T-helper 2 cell treated with Interferon-gamma antibody and Interleukin-4, amounts not matched to agents 5 μg/mL and 100 μg/mL, for 36 hours (primary cell): Measurements from ENCODE around the gene COL5A2.

Experiments used
- DNase-seq: peaks from one replicate; pipeline ENCODE4 v3.0.0; 2021; ENCODE audit warnings: low spot score
- H3K27ac Mint-ChIP-seq: one replicate; pipeline ENCODE4 v1.8.0; 2021; ENCODE audit warnings: mild to moderate bottlenecking, mixed read lengths
- H3K27me3 Mint-ChIP-seq: one replicate; pipeline ENCODE4 v1.8.0; 2021; ENCODE audit warnings: low read depth, mixed read lengths
- H3K36me3 Mint-ChIP-seq: one replicate; pipeline ENCODE4 v1.8.0; 2021; ENCODE audit warnings: low read depth, mixed read lengths
- H3K4me1 Mint-ChIP-seq: one replicate; pipeline ENCODE4 v1.8.0; 2021; ENCODE audit warnings: low read depth, mixed read lengths
- H3K4me3 Mint-ChIP-seq: one replicate; pipeline ENCODE4 v1.8.0; 2022; ENCODE audit warnings: mild to moderate bottlenecking, moderate library complexity, mixed read lengths
- H3K9me3 Mint-ChIP-seq: one replicate; pipeline ENCODE4 v1.8.0; 2021; ENCODE audit warnings: mixed read lengths

The COL5A2 gene

DNA sequence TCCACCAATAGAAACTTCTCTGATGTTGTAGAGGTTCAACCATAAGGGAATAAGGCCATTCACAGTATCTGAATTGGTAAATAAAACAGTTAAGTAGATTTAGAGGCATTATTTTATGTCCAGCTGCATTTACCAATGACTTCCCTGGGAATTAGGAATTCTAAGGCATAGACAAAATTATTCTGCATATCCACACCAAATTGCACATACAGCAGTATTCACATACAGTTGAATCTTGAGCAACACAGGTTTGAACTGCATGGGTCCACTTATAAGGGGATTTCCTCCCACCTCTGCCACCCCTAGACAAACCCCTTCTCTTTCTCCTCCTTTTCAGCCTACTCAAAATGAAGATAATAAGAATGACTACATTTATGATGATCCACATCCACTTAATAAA is 54.4 kb downstream of the COL5A2 start:
- no peaks in the 10 kb centered on the region for H3K4me1 Mint-ChIP-seq
- peaks cover 6% of the 10 kb centered on the region for H3K27me3 Mint-ChIP-seq
- H3K27ac Mint-ChIP-seq, result no peak overlapping the region
- no peak overlapping the region for H3K4me3 Mint-ChIP-seq
- no peaks in the 10 kb centered on the region for H3K36me3 Mint-ChIP-seq
- DNase-seq, result no peak
- no peaks in the 10 kb centered on the region for H3K9me3 Mint-ChIP-seq

DNA sequence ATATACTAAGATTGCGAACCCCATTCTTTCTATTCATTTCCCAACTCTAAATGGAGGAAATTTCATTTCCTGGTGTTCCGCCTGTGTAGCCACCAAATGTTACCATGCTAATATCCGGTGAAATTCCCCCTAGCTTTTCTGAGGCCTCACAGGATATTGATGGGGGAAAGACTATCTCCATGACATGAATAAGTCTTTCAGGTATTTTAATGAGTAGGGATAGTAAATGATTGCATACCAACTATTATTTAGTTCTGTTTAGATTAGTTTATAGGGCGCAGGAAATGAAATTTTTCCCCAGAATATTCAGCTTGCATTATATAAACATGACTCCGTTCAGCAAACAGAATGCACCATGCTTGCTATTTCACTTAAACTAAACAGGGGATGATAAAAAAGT is 55.4 kb downstream of the COL5A2 start:
- no peaks in the 10 kb centered on the region for H3K36me3 Mint-ChIP-seq
- peaks cover 6% of the 10 kb centered on the region for H3K27me3 Mint-ChIP-seq
- H3K9me3 Mint-ChIP-seq, result no peaks in the 10 kb centered on the region
- H3K4me3 Mint-ChIP-seq, result no peak overlapping the region
- no peaks in the 10 kb centered on the region for H3K4me1 Mint-ChIP-seq
- no peak overlapping the region for H3K27ac Mint-ChIP-seq
- no peak for DNase-seq

DNA sequence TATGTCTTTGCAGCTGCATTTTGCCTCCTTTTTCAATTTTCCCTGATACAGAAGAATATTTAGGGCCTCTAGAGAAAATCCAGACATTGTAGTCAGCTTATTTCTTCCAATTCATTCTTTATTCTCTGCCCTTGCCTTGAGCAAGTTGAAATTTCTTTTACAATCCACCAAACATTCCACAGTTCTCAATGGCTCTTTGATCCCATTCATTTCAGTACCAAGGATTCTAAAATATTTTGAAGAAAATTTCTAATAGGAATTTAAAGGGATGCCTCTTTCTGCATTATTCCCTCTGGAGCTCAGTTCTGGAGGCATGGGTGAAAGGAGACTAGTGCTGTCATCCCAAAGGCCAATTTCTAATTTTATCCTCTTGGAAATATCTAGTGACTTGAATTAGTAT is 61.2 kb downstream of the COL5A2 start:
- Mint-ChIP-seq H3K27me3 (no peaks in the 10 kb centered on the region), H3K9me3 (no peaks in the 10 kb centered on the region), H3K4me1 (no peaks in the 10 kb centered on the region), H3K36me3 (no peaks in the 10 kb centered on the region), H3K4me3 (no peak overlapping the region), H3K27ac (no peak overlapping the region)
- DNase-seq, result no peak

DNA sequence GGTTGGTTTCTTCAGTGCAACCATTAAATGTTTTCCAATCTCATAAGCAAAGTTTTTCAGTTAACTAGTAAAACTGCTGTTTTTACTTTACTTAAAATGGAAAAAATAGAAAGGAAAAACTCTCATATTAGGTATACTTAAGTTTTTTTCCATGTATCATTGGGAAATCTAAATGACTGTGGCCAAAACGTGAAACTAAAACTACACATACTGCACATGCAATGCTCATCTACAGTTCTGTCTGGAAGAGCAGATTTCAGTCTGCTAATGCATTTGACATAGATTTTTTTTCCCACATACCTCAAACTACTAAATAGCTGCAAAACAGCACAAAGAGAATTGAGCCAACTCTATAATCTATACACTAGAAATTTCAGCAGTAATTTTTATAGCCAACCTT is 62.6 kb downstream of the COL5A2 start:
- H3K27me3 Mint-ChIP-seq, result no peaks in the 10 kb centered on the region
- DNase-seq, result no peak
- no peaks in the 10 kb centered on the region for H3K9me3 Mint-ChIP-seq
- no peak overlapping the region for H3K4me3 Mint-ChIP-seq
- H3K36me3 Mint-ChIP-seq, result no peaks in the 10 kb centered on the region
- no peak overlapping the region for H3K27ac Mint-ChIP-seq
- H3K4me1 Mint-ChIP-seq, result no peaks in the 10 kb centered on the region

DNA sequence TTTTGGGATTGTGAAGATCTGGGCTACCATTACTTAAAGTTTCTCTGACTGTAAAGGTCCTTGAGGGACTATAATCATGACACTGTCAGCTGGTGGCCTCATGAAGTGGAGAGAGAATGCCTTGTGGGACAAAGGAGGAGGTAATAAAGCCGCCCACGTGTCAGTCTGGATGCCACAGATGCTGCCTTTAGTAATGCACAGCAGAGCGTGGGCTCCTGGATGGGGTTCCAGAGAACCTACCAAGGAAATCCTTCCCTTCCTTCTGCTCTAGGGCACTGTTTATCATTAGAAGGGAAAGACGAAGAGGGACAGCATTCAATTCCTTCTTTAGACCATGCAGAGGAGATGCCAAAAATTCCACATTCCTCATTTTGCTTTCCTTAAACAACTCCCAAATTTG is 63.5 kb downstream of the COL5A2 start:
- Mint-ChIP-seq H3K9me3 (no peaks in the 10 kb centered on the region), H3K4me3 (no peak overlapping the region), H3K4me1 (no peaks in the 10 kb centered on the region), H3K27me3 (no peaks in the 10 kb centered on the region), H3K36me3 (no peaks in the 10 kb centered on the region), H3K27ac (no peak overlapping the region)
- no peak for DNase-seq

DNA sequence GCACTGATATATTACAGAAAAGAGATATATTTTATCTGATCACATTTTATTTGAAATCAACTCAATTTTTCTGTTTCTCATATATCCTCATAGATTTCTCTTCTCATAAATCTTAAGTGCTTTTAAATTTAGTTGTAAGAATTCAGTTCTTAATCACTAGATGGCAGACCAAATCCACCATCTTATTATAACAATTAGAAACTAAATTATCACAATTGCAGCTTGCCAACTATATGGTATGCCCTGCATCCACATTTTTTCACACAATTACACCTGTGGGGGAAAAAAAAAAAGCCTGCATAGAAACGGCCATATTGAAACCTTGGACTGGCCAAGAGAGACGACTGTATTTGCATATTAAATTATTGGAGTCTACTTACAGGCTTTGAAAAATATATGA is 64.4 kb downstream of the COL5A2 start:
- H3K4me1 Mint-ChIP-seq, result no peaks in the 10 kb centered on the region
- H3K36me3 Mint-ChIP-seq, result no peaks in the 10 kb centered on the region
- no peaks in the 10 kb centered on the region for H3K9me3 Mint-ChIP-seq
- no peaks in the 10 kb centered on the region for H3K27me3 Mint-ChIP-seq
- no peak overlapping the region for H3K27ac Mint-ChIP-seq
- H3K4me3 Mint-ChIP-seq, result no peak overlapping the region
- DNase-seq, result no peak

DNA sequence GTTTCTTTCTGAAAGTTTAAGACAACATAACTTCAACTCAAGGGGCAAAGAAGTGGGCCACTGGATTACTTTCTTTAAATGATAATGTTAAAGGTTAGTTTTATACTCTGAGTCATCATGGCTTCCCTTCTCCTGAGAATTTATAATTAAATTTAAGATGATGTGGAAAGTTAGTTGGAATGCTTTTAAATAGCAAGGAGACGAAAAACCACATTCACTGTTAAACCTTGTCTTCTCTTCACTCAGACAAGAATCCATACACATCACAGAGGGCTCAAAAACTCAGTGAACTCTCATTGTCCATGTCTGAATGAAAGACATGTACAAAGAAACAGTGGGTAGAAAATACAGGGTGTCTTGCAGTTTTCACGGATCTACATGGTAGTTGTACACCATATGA is 65.6 kb downstream of the COL5A2 start:
- Mint-ChIP-seq H3K27me3 (no peaks in the 10 kb centered on the region), H3K9me3 (no peaks in the 10 kb centered on the region), H3K4me3 (no peak overlapping the region), H3K27ac (no peak overlapping the region), H3K36me3 (no peaks in the 10 kb centered on the region), H3K4me1 (no peaks in the 10 kb centered on the region)
- DNase-seq, result no peak

DNA sequence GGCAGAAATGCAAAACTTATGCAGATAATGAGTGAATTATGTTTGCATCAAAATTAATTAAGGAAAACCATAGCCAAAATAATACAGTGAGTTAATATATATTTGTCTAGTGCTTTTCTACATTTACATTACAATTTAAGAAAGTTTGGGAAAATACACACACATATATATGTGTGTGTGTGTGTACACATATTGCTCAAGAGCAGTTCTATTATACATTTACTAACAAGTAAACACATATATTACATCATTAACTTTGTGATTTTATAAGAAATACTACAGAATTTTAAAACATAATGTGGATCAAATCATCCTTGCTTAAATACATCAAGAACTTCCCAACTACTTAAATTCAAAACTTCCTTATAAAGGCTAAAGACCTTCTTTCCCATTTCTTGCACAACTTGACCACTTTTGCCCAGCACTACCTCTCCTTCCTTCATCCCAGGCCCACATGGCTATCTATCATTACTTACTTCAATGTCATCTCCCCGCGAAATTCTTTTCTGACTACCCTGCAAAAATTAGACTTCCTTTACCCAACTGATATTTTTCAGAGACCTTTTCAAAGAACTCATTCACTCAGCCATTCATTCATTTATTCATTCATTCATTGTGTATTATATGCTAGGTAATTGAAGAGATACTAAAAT is 68.4 kb downstream of the COL5A2 start:
- no peak overlapping the region for H3K27ac Mint-ChIP-seq
- H3K4me3 Mint-ChIP-seq, result no peak overlapping the region
- H3K4me1 Mint-ChIP-seq, result no peaks in the 10 kb centered on the region
- H3K9me3 Mint-ChIP-seq, result no peaks in the 10 kb centered on the region
- no peaks in the 10 kb centered on the region for H3K27me3 Mint-ChIP-seq
- no peak for DNase-seq
- H3K36me3 Mint-ChIP-seq, result no peaks in the 10 kb centered on the region

DNA sequence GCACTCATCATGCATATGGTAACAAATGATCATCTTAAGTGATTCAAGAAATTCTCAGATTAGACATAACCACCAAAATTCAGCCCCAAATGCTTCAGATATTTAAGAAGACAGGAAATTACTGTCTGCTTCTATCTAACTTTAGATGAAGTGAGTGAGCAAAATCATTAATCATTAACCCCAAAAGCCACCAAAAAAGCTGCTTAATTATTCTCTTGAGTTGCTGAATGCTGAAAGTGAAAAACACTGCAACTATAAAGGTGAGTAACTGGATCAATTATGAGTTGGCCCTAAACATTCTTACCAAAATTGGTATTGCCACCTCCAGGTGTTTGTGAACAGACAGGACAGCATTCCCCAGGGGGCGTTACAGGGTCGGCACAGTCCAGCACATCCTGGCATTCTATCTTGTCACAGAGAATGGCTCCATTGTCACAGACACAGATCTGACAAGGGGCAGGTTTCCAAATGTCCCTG is 69.6 kb downstream of the COL5A2 start:
- no peak overlapping the region for H3K27ac Mint-ChIP-seq
- H3K36me3 Mint-ChIP-seq, result no peaks in the 10 kb centered on the region
- no peak for DNase-seq
- no peaks in the 10 kb centered on the region for H3K27me3 Mint-ChIP-seq
- no peak overlapping the region for H3K4me3 Mint-ChIP-seq
- H3K9me3 Mint-ChIP-seq, result no peaks in the 10 kb centered on the region
- no peaks in the 10 kb centered on the region for H3K4me1 Mint-ChIP-seq

DNA sequence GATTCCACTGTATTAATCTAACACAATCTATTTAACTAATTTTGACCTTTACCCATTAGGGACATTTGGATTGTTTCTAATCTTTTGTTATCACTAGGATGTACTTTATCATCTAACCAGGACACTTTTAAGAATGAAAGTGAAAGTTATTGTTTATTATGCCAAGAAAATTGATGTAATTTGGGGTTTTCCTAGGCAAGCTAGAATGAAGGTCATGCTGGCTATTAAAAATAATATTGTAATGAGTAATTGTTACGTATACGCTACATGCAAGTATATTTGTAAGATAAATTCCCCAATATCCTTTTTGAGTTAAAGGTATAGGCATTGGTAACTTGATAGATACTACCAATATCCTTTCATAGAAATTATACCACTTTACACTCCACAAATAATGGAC is 74.6 kb downstream of the COL5A2 start:
- Mint-ChIP-seq H3K4me3 (no peak overlapping the region), H3K27me3 (no peaks in the 10 kb centered on the region), H3K36me3 (no peaks in the 10 kb centered on the region), H3K27ac (no peak overlapping the region), H3K9me3 (no peaks in the 10 kb centered on the region), H3K4me1 (no peaks in the 10 kb centered on the region)
- no peak for DNase-seq

DNA sequence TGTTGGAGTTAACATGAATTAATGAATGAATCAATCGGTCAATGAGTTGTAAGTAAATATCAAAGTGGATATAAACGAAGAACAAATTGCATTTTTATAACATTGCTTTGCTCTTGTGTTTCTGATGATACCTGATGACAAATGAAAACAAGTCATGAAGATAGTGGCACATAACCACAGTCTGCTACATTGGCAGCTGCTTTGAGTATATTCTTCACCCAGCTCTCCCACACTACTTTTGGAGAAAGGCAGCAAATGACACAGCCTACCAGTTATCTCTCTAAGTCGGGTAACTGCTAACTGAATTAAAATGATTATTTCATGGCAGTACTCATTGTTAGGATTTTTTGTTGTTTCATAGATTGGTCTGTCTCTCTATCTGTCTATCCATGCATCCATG is 76.8 kb downstream of the COL5A2 start:
- Mint-ChIP-seq H3K9me3 (no peaks in the 10 kb centered on the region), H3K4me1 (no peaks in the 10 kb centered on the region), H3K27ac (no peak overlapping the region)

DNA sequence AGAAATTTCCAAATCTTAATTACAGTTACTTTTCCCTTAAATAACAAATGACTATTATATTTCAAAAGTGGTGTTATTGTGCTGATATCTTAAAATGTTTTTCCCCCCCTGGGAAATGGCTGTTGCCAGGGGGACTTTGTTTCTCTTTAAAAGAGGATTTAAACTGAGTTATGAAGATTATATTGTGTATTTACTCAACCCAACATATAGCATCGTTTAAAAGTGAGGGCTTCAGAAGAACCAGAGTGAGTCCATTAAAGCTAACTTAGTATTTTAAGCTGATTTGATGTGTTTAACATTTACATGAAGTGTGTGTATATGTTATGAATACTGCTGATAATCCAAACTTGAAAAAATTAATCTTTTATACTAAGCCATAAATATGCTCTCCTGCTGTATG is 81.6 kb downstream of the COL5A2 start:
- no peaks in the 10 kb centered on the region for H3K36me3 Mint-ChIP-seq
- H3K27ac Mint-ChIP-seq, result no peak overlapping the region
- H3K4me3 Mint-ChIP-seq, result no peak overlapping the region
- peaks cover 2% of the 10 kb centered on the region for H3K4me1 Mint-ChIP-seq
- no peaks in the 10 kb centered on the region for H3K9me3 Mint-ChIP-seq
- DNase-seq, result no peak
- H3K27me3 Mint-ChIP-seq, result no peaks in the 10 kb centered on the region

More for the DNA sequence above, 76.8 kb downstream of the COL5A2 start:
- H3K36me3 Mint-ChIP-seq, result no peaks in the 10 kb centered on the region
- no peak for DNase-seq
- H3K4me3 Mint-ChIP-seq, result no peak overlapping the region
- no peaks in the 10 kb centered on the region for H3K27me3 Mint-ChIP-seq

DNA sequence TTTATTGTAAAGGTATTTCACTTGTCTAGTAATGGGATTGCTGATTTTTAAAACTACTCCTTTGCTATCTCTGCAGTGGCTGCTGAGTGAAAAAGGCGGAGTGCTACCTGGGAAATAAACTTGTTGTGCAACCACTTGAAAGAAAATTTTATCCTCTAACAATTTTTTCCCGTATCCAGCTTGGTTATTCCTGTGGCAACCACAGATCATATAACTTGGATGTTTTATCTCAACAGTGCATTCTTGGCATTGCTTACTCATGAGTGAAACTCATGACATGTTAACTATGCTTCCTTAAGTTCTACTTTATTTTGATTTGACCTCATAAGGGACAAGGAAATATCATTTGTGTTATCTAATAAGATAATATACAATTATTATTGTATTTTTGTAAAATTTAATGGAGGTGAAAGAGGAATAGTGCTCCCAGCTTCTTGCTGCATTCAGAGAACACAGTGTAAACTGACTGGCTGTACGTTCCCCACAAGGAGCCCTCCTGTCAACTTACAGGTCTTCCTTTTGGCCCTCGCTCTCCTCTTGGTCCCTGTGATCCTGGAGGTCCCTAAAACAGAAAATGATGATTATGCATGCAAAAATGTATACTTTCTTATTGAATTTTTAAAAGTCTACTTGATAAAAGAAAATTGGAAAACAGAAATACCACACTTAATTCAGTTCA is 82.7 kb downstream of the COL5A2 start:
- Mint-ChIP-seq H3K36me3 (no peaks in the 10 kb centered on the region), H3K9me3 (no peaks in the 10 kb centered on the region), H3K27me3 (no peaks in the 10 kb centered on the region), H3K4me1 (peaks cover 2% of the 10 kb centered on the region), H3K4me3 (no peak overlapping the region), H3K27ac (no peak overlapping the region)
- DNase-seq, result no peak

DNA sequence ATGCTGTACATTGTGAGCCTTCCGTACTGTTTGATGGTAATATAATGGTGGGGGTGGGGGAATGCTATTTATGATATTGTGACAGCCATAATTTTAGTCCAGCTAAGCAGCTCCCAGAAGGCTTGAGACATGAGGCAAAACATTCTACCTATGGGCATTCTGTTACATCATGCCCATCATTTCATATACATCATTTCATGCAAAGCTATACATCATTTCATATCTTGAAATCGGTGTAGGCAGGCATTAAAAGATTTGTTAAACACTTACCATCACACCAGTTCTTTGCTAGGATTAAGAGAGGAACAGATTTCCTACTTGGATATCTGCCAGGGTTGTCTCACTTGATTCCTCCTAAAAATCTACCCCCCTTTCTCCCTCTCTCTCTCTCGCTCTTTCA is 84.5 kb downstream of the COL5A2 start:
- no peaks in the 10 kb centered on the region for H3K27me3 Mint-ChIP-seq
- peaks cover 5% of the 10 kb centered on the region for H3K4me1 Mint-ChIP-seq
- H3K27ac Mint-ChIP-seq, result no peak overlapping the region
- no peak for DNase-seq
- H3K9me3 Mint-ChIP-seq, result no peaks in the 10 kb centered on the region
- no peak overlapping the region for H3K4me3 Mint-ChIP-seq
- no peaks in the 10 kb centered on the region for H3K36me3 Mint-ChIP-seq

DNA sequence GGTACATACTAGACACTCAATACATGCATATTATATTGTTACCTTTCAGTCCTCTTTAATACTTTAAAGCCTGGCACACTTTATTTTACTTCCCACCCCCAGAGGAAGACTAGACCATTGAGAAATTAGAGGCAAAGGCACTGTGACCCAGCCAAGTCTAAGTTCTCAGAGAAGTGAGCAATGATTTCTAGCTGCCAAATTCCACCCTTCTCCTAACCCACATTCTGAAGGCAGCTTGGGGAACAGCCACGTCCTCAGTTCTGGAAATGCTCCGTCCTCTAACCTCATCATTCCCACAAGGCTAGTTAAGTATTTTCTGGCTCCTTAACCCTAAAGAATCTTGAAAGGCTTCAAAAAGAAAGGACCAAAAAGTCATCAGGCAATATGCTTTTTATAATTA is 86.6 kb downstream of the COL5A2 start:
- H3K27me3 Mint-ChIP-seq, result no peaks in the 10 kb centered on the region
- peaks cover 10% of the 10 kb centered on the region for H3K4me1 Mint-ChIP-seq
- DNase-seq, result no peak
- no peaks in the 10 kb centered on the region for H3K36me3 Mint-ChIP-seq
- H3K27ac Mint-ChIP-seq, result no peak overlapping the region
- H3K4me3 Mint-ChIP-seq, result no peak overlapping the region
- H3K9me3 Mint-ChIP-seq, result no peaks in the 10 kb centered on the region
